Fibroblast of lung (primary cell): Measurements from ENCODE around the gene IL17RB.

Experiments used
- CTCF ChIP-seq, 2 donors: IDR thresholded peaks in 1 of 2; conservative IDR thresholded peaks in 1 of 2; 1 replicate in 1 of 2; 2 replicates in 1 of 2; pipeline ENCODE4 v1.5.1; 2011 to 2012; ENCODE audit warnings: low read length in 2 of 2, control low read depth in 1 of 2, inconsistent platforms in 1 of 2, low read depth in 1 of 2, mild to moderate bottlenecking in 1 of 2
- EZH2 ChIP-seq: IDR thresholded peaks from 2 replicates; pipeline ENCODE4 v1.5.1; 2012; ENCODE audit warnings: low read length, control low read depth, mild to moderate bottlenecking; ENCODE audit errors: missing control alignments

- TF ChIP-seq CTCF (conservative IDR thresholded peaks at IDR 0.05 in 1 of 2, IDR thresholded peaks at IDR 0.05 in 1 of 2; ENCODE audit: low read depth in 1 of 2, low read length in 2 of 2) (no peak), EZH2 (no peak)
Measured at GRCh38 chr3:53890726-53891475, 44.5 kb downstream of the IL17RB start.
